ENCODE measurements around the gene PIGH.

Gene PIGH

GRCh38 chr14:67580336-67581171, 19.5 kb downstream of the PIGH start:
- no peak for DNase-seq
- no peaks in the 10 kb centered on the region for H3K36me3 ChIP-seq
- no peaks in the 10 kb centered on the region for H3K9me3 ChIP-seq (ENCODE audit: severe bottlenecking)
- H3K4me3 ChIP-seq (ENCODE audit: low read depth, low read length), result no peak overlapping the region
- H3K27ac ChIP-seq, result no peak overlapping the region
- peak; percentile 37; the same call in 1 of the 2 replicates for TF ChIP-seq CTCF (IDR thresholded peaks at IDR 0.05; ENCODE audit: low read depth, low read length)
- no peaks in the 10 kb centered on the region for H3K27me3 ChIP-seq (ENCODE audit: insufficient read depth, low read depth, severe bottlenecking)

GRCh38 chr14:67579636-67580035, 20.4 kb downstream of the PIGH start:
- no peak for TF ChIP-seq CTCF (IDR thresholded peaks at IDR 0.05; ENCODE audit: low read depth, low read length)
- H3K27ac ChIP-seq, result no peak overlapping the region
- H3K27me3 ChIP-seq (ENCODE audit: insufficient read depth, low read depth, severe bottlenecking), result no peaks in the 10 kb centered on the region
- H3K36me3 ChIP-seq, result no peaks in the 10 kb centered on the region
- H3K9me3 ChIP-seq (ENCODE audit: severe bottlenecking), result no peaks in the 10 kb centered on the region
- no peak for DNase-seq
- H3K4me3 ChIP-seq (ENCODE audit: low read depth, low read length), result no peak overlapping the region

GRCh38 chr14:67579040-67579439, 21.0 kb downstream of the PIGH start:
- H3K9me3 ChIP-seq (ENCODE audit: severe bottlenecking), result no peaks in the 10 kb centered on the region
- no peaks in the 10 kb centered on the region for H3K36me3 ChIP-seq
- no peaks in the 10 kb centered on the region for H3K27me3 ChIP-seq (ENCODE audit: insufficient read depth, low read depth, severe bottlenecking)
- TF ChIP-seq CTCF (IDR thresholded peaks at IDR 0.05; ENCODE audit: low read depth, low read length), result no peak
- no peak overlapping the region for H3K27ac ChIP-seq
- H3K4me3 ChIP-seq (ENCODE audit: low read depth, low read length), result no peak overlapping the region
- no peak for DNase-seq

GRCh38 chr14:67577909-67578749, 21.9 kb downstream of the PIGH start:
- Histone ChIP-seq H3K27ac (no peak overlapping the region), H3K4me3 (ENCODE audit: low read depth, low read length) (no peak overlapping the region), H3K36me3 (no peaks in the 10 kb centered on the region), H3K9me3 (ENCODE audit: severe bottlenecking) (no peaks in the 10 kb centered on the region), H3K27me3 (ENCODE audit: insufficient read depth, low read depth, severe bottlenecking) (no peaks in the 10 kb centered on the region)
- DNase-seq, result no peak
- no peak for TF ChIP-seq CTCF (IDR thresholded peaks at IDR 0.05; ENCODE audit: low read depth, low read length)

GRCh38 chr14:67577181-67577808, 22.8 kb downstream of the PIGH start:
- H3K36me3 ChIP-seq, result no peaks in the 10 kb centered on the region
- H3K27ac ChIP-seq, result no peak overlapping the region
- H3K4me3 ChIP-seq (ENCODE audit: low read depth, low read length), result no peak overlapping the region
- no peaks in the 10 kb centered on the region for H3K27me3 ChIP-seq (ENCODE audit: insufficient read depth, low read depth, severe bottlenecking)
- TF ChIP-seq CTCF (IDR thresholded peaks at IDR 0.05; ENCODE audit: low read depth, low read length), result no peak
- DNase-seq, result no peak
- no peaks in the 10 kb centered on the region for H3K9me3 ChIP-seq (ENCODE audit: severe bottlenecking)

All from WERI-Rb-1 (cell line).